Measurements from ENCODE around the gene FAM83F.

Gene FAM83F

GRCh38 chr22:40040927-40041326, 46.2 kb downstream of the FAM83F start:
- WGBS, 2 experiments (ENCODE audit: insufficient coverage in 2 of 2): 55 to 73% methylated on average over 1 to 4 of the region's 4 CpGs
- Histone ChIP-seq H3K4me3 (ENCODE audit: extremely low read depth, insufficient read depth, low read length, poor library complexity, severe bottlenecking) (no peak overlapping the region), H3K36me3 (ENCODE audit: control insufficient read depth, insufficient read depth, low read length) (no peaks in the 10 kb centered on the region), H3K27ac (ENCODE audit: low read depth, low read length, severe bottlenecking) (no peak overlapping the region), H3K4me1 (ENCODE audit: control insufficient read depth, insufficient read depth, low read length, poor library complexity, severe bottlenecking) (no peaks in the 10 kb centered on the region), H3K9me3 (ENCODE audit: control insufficient read depth, low read length) (no peaks in the 10 kb centered on the region)

GRCh38 chr22:40041366-40042137, 46.8 kb downstream of the FAM83F start:
- H3K9me3 ChIP-seq (ENCODE audit: control insufficient read depth, low read length): no peaks in the 10 kb centered on the region
- H3K27ac ChIP-seq (ENCODE audit: low read depth, low read length, severe bottlenecking): no peak overlapping the region
- no peaks in the 10 kb centered on the region for H3K4me1 ChIP-seq (ENCODE audit: control insufficient read depth, insufficient read depth, low read length, poor library complexity, severe bottlenecking)
- 74 to 87% methylated on average over 5 of the region's 8 CpGs for WGBS, 2 experiments (ENCODE audit: insufficient coverage in 2 of 2)
- H3K4me3 ChIP-seq (ENCODE audit: extremely low read depth, insufficient read depth, low read length, poor library complexity, severe bottlenecking): no peak overlapping the region
- no peaks in the 10 kb centered on the region for H3K36me3 ChIP-seq (ENCODE audit: control insufficient read depth, insufficient read depth, low read length)

- Histone ChIP-seq H3K4me3 (ENCODE audit: extremely low read depth, insufficient read depth, low read length, poor library complexity, severe bottlenecking) (no peak overlapping the region), H3K27ac (ENCODE audit: low read depth, low read length, severe bottlenecking) (no peak overlapping the region), H3K4me1 (ENCODE audit: control insufficient read depth, insufficient read depth, low read length, poor library complexity, severe bottlenecking) (no peaks in the 10 kb centered on the region), H3K9me3 (ENCODE audit: control insufficient read depth, low read length) (no peaks in the 10 kb centered on the region), H3K36me3 (ENCODE audit: control insufficient read depth, insufficient read depth, low read length) (no peaks in the 10 kb centered on the region)
- WGBS, 2 experiments (ENCODE audit: insufficient coverage in 2 of 2): 81 to 82% methylated on average over 3 of the region's 4 CpGs
Observed at GRCh38 chr22:40042312-40042711, 47.6 kb downstream of the FAM83F start.

DNA sequence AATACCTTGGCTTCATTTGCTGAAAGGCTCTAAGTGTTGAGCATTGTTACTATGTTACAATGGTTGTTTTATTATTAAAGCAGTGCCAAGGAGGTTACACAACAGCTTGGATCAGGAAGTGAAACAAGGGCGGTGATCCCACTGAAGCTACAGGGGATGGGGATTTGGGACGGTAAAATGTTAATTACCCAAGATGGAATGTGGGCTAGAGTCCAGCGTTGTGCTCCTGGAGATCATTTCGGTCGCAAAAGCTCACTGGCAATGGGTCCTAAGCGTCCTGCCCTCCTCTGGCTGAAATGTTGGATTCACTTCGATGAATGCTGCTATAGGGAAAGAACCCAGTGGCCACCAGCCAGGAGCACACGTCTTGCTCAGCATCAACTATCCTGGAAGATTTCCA, 48.3 kb downstream of the FAM83F start:
- H3K4me3 ChIP-seq (ENCODE audit: extremely low read depth, insufficient read depth, low read length, poor library complexity, severe bottlenecking): no peak overlapping the region
- 92 to 98% methylated on average over 7 to 8 of the region's 8 CpGs for whole genome bisulfite sequencing, 2 experiments (ENCODE audit: insufficient coverage in 2 of 2)
- no peaks in the 10 kb centered on the region for H3K36me3 ChIP-seq (ENCODE audit: control insufficient read depth, insufficient read depth, low read length)
- no peaks in the 10 kb centered on the region for H3K9me3 ChIP-seq (ENCODE audit: control insufficient read depth, low read length)
- no peak overlapping the region for H3K27ac ChIP-seq (ENCODE audit: low read depth, low read length, severe bottlenecking)
- H3K4me1 ChIP-seq (ENCODE audit: control insufficient read depth, insufficient read depth, low read length, poor library complexity, severe bottlenecking): no peaks in the 10 kb centered on the region

- Histone ChIP-seq H3K27ac (ENCODE audit: low read depth, low read length, severe bottlenecking) (peak overlapping the region; percentile 30), H3K4me3 (ENCODE audit: extremely low read depth, insufficient read depth, low read length, poor library complexity, severe bottlenecking) (peak overlapping the region; percentile 63), H3K36me3 (ENCODE audit: control insufficient read depth, insufficient read depth, low read length) (no peaks in the 10 kb centered on the region), H3K4me1 (ENCODE audit: control insufficient read depth, insufficient read depth, low read length, poor library complexity, severe bottlenecking) (no peaks in the 10 kb centered on the region), H3K9me3 (ENCODE audit: control insufficient read depth, low read length) (no peaks in the 10 kb centered on the region)
- 52 to 67% methylated on average over 3 of the region's 5 CpGs for WGBS, 2 experiments (ENCODE audit: insufficient coverage in 2 of 2)
Observed at GRCh38 chr22:40043793-40044101, 49.0 kb downstream of the FAM83F start.

DNA sequence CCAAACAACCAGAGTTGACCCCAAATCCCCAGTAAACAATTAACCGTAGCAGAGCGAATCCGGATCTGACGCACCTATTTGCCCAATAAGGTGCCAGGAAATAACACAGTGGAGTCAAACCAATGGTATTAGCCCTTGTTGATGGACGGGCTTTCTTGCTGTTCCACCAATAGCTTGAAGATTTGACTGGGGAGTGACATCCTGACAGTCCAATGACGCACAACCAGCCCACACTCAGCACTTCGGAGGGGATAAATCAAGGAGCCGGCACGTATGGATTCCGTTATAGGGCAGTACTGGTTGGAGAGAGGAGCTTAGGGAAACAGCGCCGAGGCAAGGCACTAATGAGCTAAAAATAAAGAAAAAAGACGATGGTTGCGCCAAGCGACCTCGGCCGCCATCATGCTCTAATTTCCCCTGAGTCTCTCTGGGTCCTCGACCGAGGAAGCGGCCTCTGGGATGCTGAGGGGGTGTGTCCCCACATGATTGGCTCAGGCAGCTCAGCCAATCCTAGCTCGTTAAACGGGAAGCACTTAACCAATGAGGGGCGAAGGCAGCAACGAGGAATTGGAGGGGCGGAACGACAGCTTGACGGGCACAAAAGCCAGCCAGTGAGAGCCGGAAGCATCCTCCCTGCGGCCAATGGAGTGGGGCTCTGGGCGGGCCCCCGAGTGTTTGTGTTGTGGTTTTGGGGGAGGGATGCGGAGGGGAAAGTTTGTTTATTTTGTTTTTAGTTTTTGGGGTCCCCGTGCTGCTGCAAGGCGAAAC, 49.5 kb downstream of the FAM83F start:
- Histone ChIP-seq H3K36me3 (ENCODE audit: control insufficient read depth, insufficient read depth, low read length) (no peaks in the 10 kb centered on the region), H3K9me3 (ENCODE audit: control insufficient read depth, low read length) (no peaks in the 10 kb centered on the region), H3K4me1 (ENCODE audit: control insufficient read depth, insufficient read depth, low read length, poor library complexity, severe bottlenecking) (no peaks in the 10 kb centered on the region), H3K4me3 (ENCODE audit: extremely low read depth, insufficient read depth, low read length, poor library complexity, severe bottlenecking) (peak overlapping the region; percentile 63), H3K27ac (ENCODE audit: low read depth, low read length, severe bottlenecking) (peak overlapping the region; percentile 88)
- WGBS, 2 experiments (ENCODE audit: insufficient coverage in 2 of 2): 0 to 1% methylated on average over 28 to 32 of the region's 34 CpGs

DNA sequence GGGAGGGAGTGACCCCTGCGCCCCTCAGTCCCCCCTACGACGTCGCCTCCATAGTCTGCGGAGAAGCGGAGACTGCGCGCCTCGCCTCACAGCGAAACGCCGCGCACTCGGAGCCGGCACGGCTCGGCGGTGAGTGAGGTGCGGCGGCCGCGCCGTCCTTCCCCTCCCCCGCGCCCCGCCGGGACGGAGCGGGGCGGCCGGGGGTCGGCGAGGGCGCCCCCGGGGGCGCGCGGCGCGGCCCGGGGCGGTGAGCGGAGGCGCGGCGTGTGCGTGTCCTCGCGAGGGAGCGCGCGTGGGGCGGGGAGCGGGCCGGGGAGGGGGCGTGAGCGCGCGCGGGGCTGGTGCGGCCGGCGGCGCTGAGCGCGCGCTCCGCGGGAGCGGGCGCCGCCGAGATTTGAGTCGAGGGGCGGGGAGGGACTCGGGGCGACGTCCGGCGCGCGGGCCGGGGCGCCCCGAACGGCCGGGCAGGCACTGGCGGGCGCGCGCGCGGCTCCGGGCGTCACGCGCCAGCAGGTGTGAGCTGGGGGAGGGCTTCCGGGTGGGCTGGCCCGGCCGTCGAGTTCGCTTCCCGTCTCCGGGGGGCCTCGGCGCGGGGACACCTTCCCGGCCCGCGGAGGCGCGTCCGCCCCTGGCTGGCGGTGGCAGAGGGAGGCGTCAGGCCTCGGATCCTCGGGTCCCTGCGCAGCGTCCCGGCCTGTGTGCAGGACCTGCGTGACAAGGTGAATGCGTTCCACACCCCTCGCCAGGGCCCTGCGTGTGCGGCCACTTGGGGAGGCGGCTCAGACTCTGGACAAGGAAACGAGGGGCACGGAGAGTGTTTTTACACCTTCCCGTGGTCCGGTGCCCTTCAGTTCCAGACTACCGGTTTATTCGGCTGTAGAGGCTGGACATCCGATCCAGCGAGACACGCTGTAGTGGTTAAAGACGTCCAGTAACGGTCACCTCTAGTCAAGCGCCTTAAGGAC, 50.4 kb downstream of the FAM83F start:
- Histone ChIP-seq H3K4me3 (ENCODE audit: extremely low read depth, insufficient read depth, low read length, poor library complexity, severe bottlenecking) (peak overlapping the region; percentile 63), H3K27ac (ENCODE audit: low read depth, low read length, severe bottlenecking) (peak overlapping the region; percentile 78), H3K4me1 (ENCODE audit: control insufficient read depth, insufficient read depth, low read length, poor library complexity, severe bottlenecking) (no peaks in the 10 kb centered on the region), H3K9me3 (ENCODE audit: control insufficient read depth, low read length) (no peaks in the 10 kb centered on the region), H3K36me3 (ENCODE audit: control insufficient read depth, insufficient read depth, low read length) (no peaks in the 10 kb centered on the region)
- WGBS, 2 experiments (ENCODE audit: insufficient coverage in 2 of 2): 1 to 2% methylated on average over 75 to 82 of the region's 138 CpGs

DNA sequence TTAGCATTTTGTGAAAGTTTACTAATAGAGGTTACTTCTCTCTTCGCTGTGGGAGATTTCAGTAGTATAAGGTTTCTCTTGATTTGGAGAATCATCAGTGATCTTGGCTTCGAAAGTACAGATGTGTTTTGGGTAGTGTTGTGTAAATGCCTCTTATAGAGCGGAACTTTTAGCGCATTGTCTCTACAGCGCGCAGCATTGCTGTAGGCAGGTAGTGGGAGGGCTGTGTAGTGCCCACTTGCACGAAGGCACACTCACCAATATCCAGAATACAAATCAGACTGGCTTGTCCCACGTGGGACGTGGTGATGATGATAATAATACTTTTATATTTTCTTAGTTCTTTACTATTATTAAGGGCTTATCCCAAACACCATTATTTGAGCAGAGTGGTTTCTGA, 51.4 kb downstream of the FAM83F start:
- Histone ChIP-seq H3K27ac (ENCODE audit: low read depth, low read length, severe bottlenecking) (no peak overlapping the region), H3K4me3 (ENCODE audit: extremely low read depth, insufficient read depth, low read length, poor library complexity, severe bottlenecking) (peak overlapping the region; percentile 63), H3K9me3 (ENCODE audit: control insufficient read depth, low read length) (no peaks in the 10 kb centered on the region), H3K4me1 (ENCODE audit: control insufficient read depth, insufficient read depth, low read length, poor library complexity, severe bottlenecking) (no peaks in the 10 kb centered on the region), H3K36me3 (ENCODE audit: control insufficient read depth, insufficient read depth, low read length) (no peaks in the 10 kb centered on the region)
- 100% methylated on average over 2 of the region's 9 CpGs for WGBS, 2 experiments (ENCODE audit: insufficient coverage in 2 of 2)

DNA sequence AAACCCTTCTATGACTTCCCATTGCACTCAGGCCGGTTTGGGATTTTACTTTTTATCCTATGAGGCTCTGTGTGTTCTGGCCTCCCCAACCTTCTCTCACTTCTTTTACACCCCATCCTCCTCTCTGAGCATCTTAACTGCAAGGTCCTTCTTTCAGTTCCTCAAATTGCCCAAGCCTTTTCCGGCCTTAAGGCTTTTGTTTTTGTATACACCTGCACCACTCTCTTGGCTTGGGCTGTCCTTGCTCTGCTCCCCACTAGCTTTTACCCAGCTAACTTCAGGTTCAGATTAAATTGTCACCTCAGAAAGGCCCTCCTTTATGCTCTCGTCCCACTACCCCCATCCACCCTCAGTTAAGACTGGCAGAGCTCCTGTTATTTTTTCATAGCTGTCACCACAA, 55.5 kb downstream of the FAM83F start:
- Histone ChIP-seq H3K27ac (ENCODE audit: low read depth, low read length, severe bottlenecking) (no peak overlapping the region), H3K4me3 (ENCODE audit: extremely low read depth, insufficient read depth, low read length, poor library complexity, severe bottlenecking) (no peak overlapping the region), H3K36me3 (ENCODE audit: control insufficient read depth, insufficient read depth, low read length) (no peaks in the 10 kb centered on the region), H3K4me1 (ENCODE audit: control insufficient read depth, insufficient read depth, low read length, poor library complexity, severe bottlenecking) (no peaks in the 10 kb centered on the region), H3K9me3 (ENCODE audit: control insufficient read depth, low read length) (no peaks in the 10 kb centered on the region)
- WGBS, 2 experiments (ENCODE audit: insufficient coverage in 2 of 2): 86 to 97% methylated on average over 3 of the region's 3 CpGs

DNA sequence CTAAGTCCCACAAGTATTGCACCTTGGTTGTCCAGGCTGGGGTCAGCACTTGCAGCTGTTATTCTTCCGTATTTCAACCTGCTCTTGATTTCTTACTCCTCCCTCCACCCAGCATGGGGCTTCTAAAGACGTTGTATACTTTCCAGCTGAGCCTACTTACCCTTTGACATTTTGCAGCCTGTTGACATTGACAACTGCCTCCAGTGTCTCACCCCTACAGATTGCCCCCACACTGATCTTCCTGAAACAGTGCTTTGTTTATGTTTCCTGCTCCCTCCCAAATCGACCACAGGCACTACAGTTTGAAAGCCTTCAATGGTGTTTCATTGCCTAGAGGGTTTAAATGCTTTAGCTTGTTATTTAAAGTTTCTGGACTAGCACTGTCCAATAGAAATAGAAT, 56.6 kb downstream of the FAM83F start:
- Histone ChIP-seq H3K4me1 (ENCODE audit: control insufficient read depth, insufficient read depth, low read length, poor library complexity, severe bottlenecking) (peaks cover 4% of the 10 kb centered on the region), H3K9me3 (ENCODE audit: control insufficient read depth, low read length) (no peaks in the 10 kb centered on the region), H3K36me3 (ENCODE audit: control insufficient read depth, insufficient read depth, low read length) (no peaks in the 10 kb centered on the region), H3K27ac (ENCODE audit: low read depth, low read length, severe bottlenecking) (no peak overlapping the region), H3K4me3 (ENCODE audit: extremely low read depth, insufficient read depth, low read length, poor library complexity, severe bottlenecking) (no peak overlapping the region)
- 27 to 38% methylated on average over 2 of the region's 3 CpGs for WGBS, 2 experiments (ENCODE audit: insufficient coverage in 2 of 2)
